Stimulated activated CD4-positive, alpha-beta T cell treated with anti-CD3 and anti-CD28 coated beads, Interleukin-2, amount 100 ng/mL, for 48 hours (primary cell): Measurements from ENCODE around the gene YTHDC1.

Experiments used
- DNase-seq, 2 donors: peaks; one replicate each; pipeline ENCODE4 v3.0.0-alpha.2; 2020

Gene YTHDC1

GRCh38 chr4:68352791-68353190 is 2.9 kb upstream of the YTHDC1 start:
- DNase-seq = no peak

DNA sequence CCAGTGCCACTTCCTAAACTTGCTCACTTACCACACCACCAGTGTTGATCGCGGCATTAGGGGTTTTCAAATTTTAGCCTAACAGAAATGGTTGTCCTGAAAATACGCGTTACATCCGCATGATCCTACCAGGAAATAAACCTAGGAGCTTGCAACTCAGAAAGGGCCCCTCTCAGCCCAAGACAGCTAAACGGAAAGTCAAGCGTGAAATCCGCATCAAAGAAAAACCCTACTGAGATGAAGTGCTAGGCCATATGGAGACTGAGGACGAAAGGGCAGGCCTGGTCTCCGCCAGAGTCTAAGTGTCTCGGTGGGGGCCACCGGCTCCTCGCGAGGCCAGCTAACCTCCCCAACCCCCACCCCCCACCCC is 626 bp downstream of the YTHDC1 start:
- DNase-seq = no peak

DNA sequence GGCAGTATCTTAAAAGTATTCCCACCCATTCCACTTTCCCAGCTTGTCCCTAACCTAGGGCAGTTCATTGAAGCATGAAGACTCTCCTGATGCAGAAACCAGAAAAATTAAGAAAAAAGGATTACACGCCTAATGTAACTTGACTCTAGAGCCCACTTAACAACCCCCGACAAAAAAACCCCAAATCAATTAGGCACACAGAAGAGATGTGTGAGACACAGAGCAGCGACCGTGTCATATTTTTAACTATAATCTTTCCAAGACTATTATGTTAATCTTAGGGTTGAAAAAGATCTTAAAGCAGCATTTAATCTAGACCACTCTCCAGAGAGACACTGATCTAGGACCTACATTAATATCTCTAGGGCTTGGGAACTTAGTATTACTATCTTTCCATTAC is 1.3 kb downstream of the YTHDC1 start:
- DNase-seq = no peak

GRCh38 chr4:68347845-68348244 is 2.0 kb downstream of the YTHDC1 start:
- DNase-seq = no peak

DNA sequence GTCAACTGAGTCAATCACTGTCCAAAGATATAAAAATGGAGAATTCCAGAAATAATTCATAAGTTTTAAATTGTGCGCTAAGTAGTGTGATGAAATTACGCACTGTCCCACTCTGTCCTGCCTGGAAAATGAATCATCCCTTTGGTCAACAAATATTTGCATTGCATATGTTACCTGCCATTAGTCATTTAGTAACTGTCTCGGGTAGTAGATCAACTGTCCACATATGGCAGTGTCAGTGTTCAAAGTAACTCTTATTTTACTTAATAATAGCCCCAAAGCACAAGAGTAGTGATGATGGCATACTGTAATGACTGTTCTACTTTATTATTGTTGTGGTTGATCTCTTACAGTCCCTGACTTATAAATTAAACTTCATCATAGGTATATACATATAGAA is 3.4 kb downstream of the YTHDC1 start:
- no peak for DNase-seq

DNA sequence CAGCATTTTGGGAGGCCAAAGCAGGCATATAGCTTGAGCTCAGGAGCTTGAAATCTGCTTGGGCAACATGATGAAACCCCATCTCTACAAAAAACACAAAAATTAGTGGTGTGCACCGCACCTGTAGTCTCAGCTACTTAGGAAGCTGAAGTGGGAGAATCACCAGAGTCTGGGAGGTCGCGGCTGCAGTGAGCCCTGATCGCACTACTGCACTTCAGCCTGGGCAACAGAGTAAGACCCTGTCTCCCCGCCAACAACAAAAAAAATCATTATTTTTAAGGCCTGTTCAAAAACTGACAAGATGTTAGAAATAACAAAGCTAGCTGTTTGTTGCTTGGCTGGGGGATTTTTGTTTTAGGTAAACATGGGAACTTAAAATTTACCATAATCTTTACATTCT is 5.1 kb downstream of the YTHDC1 start:
- no peak for DNase-seq

DNA sequence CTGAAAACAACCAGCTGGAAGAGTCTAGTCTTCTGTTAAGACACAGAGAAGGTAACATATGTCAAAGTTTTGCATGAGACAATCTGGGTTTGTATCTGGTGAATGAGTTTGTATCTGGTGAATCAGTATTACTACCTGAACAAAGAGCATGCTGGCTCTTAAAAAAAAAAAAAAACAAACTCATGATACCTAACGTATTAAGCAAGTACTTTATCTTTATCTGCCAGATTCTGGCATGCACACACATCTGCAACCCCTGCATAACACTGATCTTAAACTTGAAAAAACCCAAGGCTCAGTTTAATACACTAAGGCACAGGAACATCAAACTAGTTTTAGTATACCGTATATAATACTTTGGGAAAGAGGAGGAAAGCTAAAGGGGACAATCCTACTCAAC is 5.8 kb downstream of the YTHDC1 start:
- no peak for DNase-seq

GRCh38 chr4:68342134-68342533 is 7.8 kb downstream of the YTHDC1 start:
- no peak for DNase-seq

GRCh38 chr4:68338625-68339024 is 11.3 kb downstream of the YTHDC1 start:
- DNase-seq = no peak

- DNase-seq = no peak
These were observed 12.4 kb downstream of the YTHDC1 start for GRCh38 chr4:68337522-68337921.

- DNase-seq = no peak
These were observed 12.9 kb downstream of the YTHDC1 start for GRCh38 chr4:68337004-68337403.

- DNase-seq = no peak
These were observed 13.4 kb downstream of the YTHDC1 start for GRCh38 chr4:68336530-68336929.

DNA sequence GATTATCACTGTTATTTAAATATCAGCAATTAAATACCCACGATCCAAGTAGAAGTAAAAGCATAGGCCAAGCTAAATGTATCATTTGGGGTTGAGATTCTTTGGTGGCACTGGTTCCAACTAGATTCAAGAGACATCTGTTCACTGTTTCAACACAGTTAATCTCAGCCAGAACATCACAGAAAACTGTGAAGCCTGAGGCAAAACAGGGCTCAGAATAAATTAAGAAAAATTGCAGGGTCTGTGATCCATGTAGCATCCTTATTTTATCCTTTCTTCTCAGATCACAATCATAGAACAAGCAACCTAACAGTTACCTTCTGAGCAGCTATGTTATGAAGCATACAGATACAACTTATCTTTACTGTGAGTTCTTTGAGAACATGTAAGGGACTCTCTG is 23.7 kb downstream of the YTHDC1 start:
- no peak for DNase-seq

- DNase-seq = no peak
These were observed 25.2 kb downstream of the YTHDC1 start for GRCh38 chr4:68324519-68325262.

- no peak for DNase-seq
These were observed 30.9 kb downstream of the YTHDC1 start for GRCh38 chr4:68319040-68319439.

GRCh38 chr4:68316193-68316969 is 33.5 kb downstream of the YTHDC1 start:
- DNase-seq = no peak

DNA sequence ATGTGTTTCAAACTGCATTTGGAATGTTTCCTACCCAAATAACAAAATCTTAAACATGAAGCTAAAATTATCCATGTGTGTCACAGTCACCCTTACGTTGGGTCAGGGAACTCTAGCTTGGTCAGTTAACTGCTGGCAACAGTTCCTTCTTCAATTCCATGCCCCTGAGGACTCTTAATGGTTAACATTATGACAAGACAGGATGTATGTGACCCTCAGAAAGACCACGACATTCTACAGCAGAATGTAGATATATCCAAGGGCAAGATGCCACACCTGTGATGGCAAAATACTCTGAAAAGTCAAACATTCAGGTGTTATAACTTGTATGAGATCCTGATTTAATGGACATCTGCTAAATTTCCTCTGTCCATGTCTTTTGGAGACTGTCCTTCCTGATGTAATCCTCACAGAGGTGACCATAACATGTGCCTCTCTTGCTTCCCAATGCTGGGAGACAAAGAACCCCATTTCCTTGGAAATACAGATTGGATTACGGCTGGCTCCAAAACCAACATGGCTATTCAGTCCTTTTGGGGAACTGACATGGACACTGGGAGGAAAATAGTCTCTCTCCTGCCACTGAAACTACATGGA is 39.1 kb downstream of the YTHDC1 start:
- DNase-seq = no peak

DNA sequence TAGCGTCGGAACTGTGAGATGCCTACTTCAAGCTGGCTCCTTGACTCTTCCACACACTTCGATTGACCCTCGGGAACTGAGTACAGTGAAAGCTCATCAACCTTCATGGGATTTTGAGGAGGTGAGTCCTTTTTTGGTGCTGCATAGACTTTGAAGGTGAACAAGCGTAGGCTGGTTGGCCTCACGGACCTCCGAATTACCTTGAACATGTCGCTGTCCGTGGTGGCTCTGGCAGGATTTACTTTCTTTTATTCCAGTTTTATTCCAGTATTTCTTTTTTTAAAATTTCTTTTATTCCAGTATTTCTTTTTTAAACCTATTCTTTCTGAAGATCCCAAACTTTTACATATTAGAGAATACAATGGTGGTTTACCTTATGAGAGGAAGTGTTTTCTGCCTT is 45.2 kb downstream of the YTHDC1 start:
- no peak for DNase-seq

DNA sequence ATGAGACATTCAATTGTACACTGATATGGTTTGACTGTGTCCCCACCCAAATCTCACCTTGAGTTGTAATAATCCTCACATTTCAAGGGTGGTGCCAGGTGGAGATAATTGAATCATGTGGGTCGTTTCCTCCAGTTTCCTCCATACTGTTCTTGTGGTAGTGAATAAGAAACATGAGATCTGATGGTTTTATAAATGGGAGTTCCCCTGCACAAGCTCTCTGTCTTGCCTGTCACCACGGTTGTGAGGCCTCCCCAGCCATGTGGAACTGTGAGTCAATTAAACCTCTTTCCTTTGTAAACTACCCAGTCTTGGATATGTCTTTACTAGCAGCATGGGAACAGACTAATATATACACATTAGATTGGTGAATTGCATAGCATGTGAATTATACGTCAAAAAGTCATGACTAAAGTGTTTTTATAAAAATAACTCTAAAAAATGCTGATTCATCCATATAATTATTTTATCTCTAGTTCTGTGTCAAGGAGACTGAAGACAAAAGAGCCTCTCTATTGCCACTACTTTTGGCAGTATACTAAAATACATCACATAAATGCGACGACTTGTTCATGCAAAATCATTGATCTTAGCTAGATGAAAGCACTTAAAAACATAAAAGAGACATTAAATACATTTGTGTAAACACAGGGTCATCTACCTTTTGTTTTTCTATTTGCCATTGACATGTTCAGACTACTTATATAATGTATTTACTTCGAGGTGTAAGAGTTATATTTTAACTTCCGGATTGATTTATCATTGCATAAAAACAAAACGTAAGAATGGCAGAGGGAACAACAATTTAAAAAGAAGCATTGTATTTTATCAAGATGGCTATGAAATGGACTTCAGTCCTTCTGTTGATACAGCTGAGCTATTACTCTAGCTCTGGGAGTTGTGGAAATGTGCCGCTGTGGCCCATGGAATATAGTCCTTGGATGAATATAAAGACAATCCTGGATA is 50.1 kb downstream of the YTHDC1 start:
- no peak for DNase-seq

DNA sequence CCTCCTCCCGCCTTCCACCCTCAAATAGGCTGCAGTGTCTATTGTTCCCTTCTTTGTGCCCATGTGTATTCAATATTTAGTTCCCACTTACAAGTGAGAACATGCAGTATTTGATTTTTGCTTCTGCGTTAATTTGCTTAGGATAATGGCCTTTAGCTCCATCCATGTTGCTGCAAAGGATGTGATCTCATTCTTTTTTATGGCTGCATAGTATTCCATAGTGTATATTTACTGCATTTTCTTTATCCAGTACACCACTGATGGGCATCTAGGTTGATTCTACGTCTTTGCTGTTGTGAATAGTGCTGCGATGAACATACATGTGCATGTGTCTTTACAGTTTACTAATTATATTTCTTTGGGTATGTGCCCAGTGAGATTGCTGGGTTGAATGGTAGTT is 52.8 kb downstream of the YTHDC1 start:
- DNase-seq = no peak

- DNase-seq = no peak
These were observed 58.6 kb downstream of the YTHDC1 start for GRCh38 chr4:68291256-68291655.

DNA sequence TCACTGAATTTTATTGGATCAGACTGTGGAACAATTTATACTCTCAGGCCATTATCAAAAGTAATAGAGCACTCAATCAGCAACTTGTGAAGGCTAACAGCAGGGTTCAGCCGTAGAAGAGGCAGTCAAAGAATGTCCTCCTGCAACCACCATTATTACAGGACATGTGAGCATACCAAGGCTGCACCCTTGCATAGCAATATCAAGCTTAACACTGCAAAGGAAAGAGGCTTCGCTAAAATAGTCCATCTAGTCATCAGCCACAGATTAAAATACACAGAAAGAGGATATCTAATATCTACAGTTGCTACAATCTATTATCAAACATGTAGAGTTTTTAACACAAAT is 61.5 kb downstream of the YTHDC1 start:
- no peak for DNase-seq
